HG02938 (cell line): Measurements from ENCODE around the gene TSC22D1.
"Not testable (repeated sequence)": the region's sequence is repeated elsewhere in the genome, so short reads cannot be mapped to it uniquely, and the experiment has no call there.

ENCODE experiments used
- ATAC-seq: cut with Tn5 transposase; IDR thresholded peaks from one replicate; pipeline ENCODE4 v1.9.1; 2021; ENCODE audit warnings: mild to moderate bottlenecking, moderate library complexity; ENCODE audit not compliant: unreplicated experiment

The TSC22D1 gene

DNA sequence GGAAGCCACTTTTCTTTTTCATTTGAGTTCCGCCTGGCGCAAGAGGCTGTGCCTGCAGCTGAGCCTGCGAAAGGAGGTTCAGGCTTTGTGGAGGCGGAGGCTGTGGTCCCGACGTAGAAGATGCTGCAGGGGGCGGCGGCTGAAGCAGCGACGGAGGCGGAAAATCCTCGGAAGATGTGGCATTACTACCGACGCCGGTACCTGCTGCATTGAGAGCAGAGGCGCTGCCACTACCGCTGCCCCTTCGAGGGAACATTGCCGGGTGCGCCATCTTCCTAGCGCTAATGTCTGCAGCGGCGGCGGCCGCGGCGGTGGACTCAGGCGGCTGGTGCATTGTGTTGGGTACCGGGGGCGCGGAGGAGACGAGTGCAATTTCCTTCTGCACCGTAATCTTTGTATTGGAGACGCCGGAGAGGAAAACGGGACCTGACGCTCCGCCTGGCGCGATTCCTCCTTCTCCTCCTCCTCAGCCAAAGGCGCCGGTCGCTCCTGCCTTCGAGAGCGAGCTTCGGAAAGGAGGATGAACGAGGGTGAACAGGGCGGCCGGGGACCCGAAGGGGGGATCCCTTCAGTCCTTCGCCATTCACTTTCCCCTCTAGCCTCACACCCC lies at the start of gene TSC22D1:
Gene TSC22D1, minus strand, starts transcription at position 590 of the 610 bp plus-strand sequence. Its CDS starts 256 bp downstream, at position 334.
- ATAC-seq = no peak

DNA sequence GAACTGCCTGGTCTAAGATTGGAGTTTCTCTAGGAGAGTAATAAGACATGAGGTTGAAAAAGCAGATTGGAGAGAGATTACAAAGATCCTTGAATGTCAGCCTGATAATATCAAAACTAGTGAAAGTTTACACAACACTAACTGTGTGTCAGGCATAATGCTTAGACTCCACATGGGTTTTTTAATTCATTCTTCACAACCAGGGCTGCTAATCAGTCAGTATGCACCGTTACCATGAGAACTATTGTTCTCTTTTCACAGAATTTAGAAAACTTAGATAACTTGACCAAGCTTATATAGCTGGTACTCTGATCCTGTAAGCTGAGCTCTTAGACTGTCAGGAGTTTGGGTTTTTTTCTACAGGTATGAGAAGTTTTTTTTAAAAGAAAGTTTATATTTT lies 46.6 kb upstream of the TSC22D1 start:
- no peak for ATAC-seq

DNA sequence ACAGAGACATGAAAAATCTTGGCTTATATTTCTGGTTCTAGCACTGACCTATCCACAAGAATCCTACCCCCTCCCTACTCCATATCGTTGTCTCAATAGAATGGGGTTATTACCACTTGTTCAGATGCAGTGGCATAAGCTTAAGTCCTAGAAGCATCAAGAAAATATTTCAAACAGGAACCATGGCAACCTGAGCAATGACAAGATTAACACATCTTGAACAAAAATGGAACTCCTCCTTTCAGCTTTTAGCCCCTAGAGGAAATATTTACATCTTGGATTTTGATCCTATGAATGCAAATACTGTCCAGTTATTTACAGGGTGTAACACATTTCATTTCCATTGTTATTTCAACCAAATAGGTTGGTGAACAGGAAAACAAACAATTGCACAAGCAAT lies 46.1 kb upstream of the TSC22D1 start:
- no peak for ATAC-seq

DNA sequence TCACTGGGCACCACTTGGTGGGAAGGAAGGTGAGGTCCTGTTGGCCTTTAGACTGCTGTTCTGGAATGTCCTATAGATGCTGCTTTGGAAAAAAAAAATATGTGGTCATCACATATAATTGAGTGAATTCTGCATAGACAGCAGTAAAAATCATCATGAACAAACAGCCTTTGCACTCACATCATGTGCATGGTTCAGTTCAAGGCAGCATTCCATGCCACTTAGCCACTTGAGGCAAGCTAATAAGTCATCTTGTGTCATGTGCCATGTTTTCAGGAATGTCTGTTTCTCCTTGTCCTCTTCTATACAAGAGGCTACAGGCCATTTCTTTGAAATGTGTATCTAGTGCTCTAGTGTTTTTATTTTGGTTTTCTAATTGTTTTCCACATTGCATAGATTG lies 43.9 kb upstream of the TSC22D1 start:
- no peak for ATAC-seq

DNA sequence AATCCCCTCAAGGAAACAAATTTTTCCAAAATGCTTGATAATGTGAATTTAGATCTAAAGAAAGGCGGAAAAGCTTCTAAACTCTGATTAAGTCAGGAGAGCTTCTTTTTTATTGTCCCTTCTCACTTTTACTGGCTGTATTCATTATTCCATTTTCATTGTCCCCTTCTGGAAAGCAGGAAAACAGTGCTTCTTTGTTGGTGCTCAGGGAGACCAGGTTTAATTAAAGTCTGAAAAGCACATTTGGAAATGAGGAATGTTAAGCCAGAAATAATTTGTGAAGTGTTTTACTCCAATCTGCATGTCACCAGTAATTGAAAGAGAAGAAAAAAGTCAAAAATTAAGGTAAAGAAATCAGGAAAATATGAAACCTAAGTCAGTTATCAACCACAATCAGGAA lies 43.5 kb upstream of the TSC22D1 start:
- no peak for ATAC-seq

DNA sequence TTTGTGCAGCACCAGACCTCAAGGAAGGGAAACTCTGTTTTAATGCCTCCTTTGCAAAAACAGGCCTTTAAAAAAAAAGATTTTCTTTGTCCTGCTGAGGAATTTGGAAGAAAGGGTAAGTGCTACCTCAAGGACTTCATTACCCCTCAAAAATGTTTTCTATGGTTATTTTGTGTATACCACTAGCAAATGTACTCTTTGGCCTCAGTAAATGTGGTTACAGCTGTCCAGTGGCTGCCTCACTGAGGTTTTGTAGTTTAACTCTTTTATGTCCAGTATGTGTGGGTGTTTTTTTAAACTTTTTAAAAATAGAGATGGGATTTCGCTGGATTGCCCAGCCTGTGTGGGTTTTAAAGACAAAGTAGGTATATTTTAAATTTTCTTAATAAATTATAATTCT lies 42.2 kb upstream of the TSC22D1 start:
- no peak for ATAC-seq

DNA sequence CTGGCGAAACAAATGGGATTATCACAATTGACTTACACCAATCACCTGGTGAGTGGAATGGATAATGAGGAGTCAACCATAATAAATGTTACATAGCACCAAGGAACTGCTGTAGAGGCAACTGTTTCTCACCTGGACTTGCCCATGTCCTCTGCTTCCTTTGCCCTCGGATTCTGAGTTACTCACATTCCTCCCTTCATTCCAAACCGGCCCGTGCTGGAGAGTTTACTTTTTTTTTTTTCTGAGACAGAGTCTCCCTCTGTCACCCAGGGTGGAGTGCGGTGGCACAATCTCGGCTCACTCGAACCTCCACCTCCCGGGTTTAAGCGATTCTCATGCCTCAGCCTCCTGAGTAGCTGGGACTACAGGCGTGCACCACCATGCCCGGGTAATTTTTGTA lies 41.5 kb upstream of the TSC22D1 start:
- ATAC-seq = no peak

DNA sequence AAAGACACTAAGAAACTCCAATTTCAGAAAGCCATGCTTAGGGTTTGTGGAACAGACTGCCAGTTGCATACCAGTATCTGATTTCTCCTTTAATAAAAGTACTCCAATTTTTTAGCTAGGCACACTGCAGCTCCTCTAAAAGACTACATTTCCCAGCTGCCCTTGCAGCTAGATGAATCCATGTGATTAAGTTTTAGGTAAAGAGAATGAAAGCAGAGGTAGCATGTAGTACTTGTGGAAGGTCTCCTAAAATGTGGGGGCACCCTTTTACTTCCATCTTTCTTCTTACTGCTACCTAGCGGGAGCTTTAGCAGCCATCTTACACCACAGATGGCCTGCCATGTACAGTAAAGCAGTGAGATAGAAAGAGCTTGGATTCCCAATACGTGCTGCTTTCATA lies 33.0 kb upstream of the TSC22D1 start:
- ATAC-seq = no peak

DNA sequence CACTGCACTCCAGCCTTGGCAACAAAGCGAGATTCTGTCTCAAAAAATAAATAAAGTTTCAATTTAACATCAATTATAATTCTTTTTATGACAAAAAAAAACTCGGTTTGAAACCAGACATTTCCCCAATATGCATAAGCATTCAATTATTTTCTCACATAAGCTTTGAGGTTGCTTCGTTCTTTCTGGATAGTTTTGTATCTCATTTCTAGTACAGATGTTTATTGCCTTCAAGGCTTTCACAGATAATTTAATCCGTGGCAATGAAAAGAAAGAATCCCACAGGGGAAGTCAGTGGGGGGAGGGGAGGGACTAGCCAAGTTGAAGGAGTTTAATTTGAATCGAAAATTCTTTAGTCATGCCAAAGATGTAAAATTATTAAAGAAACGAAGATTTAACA lies 29.6 kb upstream of the TSC22D1 start:
- ATAC-seq = no peak

DNA sequence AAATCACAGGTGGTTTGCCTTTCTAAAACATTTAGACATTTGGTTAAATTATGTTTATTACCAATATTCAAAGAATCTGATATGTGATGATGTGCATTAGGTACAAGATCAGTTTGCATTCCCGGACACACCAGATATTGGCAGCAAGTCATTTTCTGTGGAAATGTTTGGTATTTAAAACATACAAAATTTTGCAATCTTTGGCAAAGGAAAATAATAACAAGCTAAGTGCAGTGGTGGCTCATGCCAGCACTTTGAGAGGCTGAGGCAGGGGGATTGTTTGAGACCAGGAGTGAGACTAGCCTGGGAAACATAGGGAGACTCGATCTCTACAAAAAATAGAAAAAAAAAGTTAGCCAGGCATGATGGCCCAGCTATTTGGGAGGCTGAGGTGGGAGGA lies 29.1 kb upstream of the TSC22D1 start:
- no peak for ATAC-seq

DNA sequence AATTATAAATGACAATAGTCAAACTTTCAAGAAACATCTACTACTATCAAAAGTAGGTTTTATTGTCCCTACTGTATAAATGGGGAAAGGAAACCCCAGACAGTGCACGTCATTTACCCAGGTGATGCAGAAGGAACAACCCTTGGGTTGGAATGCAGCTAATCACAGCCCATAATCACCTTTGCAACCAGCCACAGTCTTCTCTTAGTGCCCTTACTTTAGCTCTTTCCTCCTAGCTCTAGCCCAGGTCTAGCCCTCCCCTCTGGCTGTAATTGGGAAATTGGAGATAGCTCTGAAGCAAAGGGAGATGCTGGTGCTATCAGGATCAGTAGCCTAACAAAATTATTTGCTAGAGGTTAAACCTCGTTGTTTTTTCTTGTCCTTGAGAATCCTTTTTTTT lies 25.5 kb upstream of the TSC22D1 start:
- no peak for ATAC-seq

DNA sequence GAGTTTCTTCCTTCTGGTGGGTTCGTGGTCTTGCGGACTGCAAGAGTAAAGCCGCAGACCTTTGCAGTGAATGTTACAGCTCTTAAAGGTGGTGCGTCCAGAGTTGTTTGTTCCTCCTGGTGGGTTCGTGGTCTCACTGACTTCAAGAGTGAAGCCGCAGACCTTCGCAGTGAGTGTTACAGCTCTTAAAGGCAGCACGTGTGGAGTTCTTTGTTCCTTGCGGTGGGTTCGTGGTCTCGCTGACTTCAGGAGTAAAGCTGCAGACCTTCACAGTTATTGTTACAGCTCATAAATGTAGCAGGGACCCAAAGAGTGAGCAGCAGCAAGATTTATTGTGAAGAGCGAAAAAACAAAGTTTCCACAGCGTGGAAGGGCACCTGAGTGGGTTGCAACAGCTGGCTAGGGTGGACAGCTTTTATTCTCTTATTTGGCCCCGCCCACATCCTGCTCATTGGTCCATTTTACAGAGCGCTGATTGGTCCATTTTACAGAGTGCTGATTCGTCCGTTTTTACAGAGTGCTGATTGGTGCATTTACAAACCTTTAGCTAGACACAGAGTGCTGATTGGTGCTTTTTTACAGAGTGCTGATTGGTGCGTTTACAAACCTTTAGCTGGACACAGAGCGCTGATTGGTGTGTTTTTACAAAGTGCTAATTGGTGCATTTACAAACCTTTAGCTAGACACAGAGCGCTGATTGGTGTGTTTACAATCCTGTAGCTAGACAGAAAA lies 17.9 kb upstream of the TSC22D1 start:
- not testable (repeated sequence) for ATAC-seq

DNA sequence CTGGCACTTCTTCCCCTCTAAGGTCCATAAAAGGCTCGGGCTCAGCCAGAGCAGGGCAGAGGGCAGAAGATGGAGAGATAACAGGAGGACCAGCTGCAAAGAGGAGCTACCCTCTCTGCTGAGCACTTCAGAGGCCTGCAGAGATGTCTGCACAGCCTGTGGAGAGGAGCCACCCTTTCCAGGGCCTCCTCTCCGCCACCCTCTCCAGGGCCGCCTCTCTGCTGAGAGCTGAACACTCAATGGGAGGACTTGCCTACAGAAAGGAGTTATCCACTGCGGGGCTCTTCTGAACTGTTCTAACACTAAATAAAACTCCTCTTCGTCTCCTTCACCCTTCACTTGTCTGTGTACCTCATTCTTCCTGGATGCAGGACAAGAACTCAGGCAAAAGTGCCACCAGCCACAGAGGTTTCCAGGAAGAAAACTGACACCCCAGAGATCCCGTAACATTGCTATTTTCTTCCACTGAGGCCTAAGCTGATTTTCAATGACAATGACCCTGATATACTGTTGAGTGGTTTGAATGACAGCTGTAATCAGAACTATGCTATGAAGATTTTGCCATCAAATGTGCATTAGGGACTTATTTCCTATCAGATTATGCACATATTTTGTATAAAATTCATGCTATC lies 16.2 kb upstream of the TSC22D1 start:
- ATAC-seq = no peak

DNA sequence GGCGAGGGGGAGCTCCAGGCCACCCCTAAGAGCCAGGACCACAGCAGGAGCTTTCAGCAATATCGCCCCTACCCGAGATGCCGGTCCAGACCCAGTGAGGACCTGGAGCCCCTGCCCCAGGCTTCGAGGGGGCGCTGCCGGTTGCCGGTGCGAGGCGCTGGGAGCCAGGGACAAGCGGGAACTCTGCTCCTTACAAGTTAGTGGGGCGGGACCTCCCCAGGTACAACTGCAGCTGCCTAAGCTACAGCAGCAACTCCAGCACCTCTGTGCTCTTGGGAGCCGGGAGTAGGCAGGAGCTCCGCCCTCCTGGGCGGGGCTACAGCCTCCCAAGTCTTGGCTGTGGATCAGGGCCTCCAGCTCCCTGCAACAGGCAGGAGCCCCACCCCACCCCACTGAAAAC lies 15.2 kb upstream of the TSC22D1 start:
- ATAC-seq = no peak

DNA sequence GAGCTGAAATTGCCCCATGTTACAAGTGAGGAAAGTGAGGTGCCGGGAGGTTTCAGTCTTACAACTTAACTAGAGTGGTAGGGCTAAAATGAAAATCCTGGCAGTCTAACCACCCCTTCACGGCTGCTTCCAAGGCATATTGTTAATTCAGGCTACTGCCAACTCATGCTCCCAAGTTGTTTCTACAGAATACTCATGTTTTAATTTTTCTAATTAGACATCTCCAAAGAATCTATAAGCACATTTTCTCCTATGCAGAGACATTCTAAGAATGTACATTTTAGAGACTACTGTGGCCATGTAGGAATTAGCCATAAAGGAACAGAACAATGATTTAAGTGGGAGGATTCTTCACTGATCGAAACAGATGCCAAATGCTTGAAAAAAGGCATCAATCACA lies 7.0 kb upstream of the TSC22D1 start:
- ATAC-seq = no peak

DNA sequence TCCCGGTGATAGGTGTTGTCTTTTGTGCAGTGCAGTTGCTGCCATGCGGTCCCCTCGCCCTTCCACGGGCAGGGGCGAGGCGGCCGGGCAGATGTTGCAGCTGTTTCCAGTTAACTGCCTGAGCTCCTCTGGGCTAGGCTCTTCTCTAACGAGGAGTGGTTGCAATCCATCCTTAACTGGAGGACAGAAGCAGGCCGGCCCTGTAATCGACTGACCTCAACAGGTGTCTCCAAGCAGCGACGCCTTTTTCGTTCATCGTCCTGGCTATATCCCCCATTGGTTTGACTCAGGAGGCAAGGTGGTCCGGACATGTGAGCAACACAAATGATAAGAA lies 1.9 kb upstream of the TSC22D1 start:
- no peak for ATAC-seq

DNA sequence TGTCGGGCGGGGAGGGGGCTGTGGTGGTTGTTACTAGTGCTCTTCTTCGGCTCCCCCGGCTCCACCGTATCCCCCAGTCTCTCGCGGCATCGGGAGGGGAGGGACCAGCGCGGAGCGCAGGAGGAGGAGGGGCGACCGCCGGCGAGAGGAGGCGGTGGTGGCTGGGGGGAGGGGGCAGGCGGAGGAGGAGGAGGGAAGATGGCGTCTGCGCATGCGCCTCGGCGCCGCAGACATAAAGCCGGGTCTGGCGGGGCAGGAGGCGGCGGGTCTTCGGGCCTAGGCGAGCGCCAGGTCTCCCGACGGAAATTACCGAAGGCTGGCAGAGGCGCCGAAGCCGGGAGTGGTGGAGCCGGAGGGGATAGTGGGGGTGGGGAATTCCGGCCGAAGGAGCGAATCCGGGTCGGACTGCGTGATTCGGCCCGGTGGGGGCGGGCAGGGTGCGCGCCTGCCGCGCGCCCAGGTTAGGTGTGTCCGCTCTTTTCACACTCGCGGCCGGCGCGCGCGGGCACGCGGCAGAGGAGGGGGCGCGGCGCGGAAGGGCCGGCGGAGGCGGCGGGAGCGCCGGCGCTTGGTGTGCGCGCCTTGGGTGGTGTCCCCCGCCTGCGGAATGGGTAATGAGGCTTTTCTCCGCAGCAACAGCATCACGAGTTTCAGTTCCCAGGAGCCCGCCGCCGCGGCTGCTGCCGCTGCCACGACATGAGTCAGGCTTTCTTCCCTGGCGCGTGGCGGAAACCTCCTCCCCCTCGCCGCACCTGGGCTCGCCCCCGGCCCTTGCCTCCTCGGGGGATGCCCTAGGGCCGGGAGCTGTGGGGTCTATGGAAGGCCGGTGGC lies 1.3 kb upstream of the TSC22D1 start:
- ATAC-seq = peak; percentile 45

DNA sequence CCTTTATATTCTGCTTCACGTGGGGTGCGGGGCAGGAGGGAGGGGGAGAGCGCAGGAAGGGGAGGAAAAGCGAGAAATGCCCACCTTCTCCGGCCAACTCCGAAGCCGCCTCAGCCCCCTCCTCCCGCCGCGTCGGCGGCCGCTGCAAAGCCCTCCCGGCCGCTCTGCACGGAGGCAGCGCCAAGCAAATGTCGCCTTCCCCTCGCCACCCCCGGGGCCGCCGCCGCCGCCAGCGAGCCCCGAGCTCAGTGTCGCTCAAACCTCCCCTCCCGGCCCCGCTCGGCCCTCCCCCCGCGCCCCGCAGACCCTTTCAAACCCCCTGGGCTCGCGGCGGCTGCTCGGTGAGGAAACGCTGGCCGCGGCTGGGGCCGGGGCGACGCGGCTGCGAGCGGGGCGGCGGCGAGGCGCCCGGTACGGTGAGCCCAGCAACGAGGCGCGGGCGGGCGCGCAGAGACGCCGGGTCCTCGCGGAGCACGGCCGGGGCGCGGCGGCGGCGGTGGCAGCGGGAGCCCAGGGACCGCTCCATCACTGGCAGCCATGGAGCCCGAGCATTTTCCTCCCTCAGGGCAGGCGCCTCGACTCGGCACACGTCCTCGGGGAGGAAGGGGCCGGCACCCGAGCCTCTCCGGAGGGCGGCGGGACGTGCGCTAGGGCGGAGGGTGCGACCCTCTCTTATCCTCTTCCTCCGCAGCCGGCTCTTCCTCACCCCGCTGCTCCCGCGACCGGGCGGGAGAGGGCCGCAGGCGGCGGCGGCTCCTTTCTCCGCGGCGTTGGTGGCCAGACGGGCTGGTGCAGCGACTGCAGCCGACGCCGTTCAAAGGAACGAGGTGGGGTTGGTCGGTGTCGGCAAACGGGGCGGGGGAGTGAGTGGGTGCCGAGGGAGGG lies 463 bp upstream of the TSC22D1 start:
- peak; percentile 19 for ATAC-seq

DNA sequence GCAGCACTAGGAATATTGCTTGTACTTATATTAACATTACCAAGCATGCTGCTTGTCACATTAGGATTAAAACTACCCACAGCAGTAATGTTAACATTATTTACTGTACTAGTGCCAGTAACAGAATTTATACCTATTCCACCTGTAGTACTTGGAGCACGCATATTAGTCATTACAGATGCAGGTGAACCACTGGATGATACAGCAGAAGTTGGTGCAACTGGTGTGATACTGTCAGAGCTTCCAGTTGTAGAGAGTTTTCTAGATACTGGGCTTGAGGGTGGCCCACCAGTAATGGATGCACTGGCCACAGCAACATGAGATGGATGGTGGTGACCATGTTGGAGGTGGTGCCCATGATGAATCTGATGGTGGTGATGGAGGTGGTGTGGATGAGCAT lies 1.1 kb downstream of the TSC22D1 start:
- ATAC-seq = no peak

DNA sequence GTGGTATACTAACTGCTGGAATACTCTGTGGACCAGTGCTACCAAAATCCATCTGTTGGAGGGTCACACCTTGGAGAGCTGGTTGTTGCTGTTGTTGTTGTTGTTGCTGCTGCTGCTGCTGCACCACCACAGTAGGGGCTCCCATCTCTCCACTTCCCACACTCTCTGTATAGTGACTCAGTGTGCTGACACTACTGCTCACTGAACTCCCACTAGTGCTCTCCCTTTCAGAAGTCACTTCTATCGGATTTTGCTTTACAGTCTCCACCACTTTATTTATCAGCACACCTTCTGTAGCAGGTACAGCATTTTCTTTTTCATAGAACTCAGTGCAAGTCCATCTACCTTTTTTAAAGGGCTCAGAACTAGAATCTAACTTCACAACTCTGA lies 1.7 kb downstream of the TSC22D1 start:
- no peak for ATAC-seq
